Measurements from ENCODE around the gene IFNA21.
"Not testable (repeated sequence)": the region's sequence is repeated elsewhere in the genome, so short reads cannot be mapped to it uniquely, and the experiment has no call there.

The IFNA21 gene

GRCh38 chr9:21205204-21205603 is 38.7 kb upstream of the IFNA21 start:
- H3K79me2 ChIP-seq (ENCODE audit: control insufficient read depth, low read length), result no peaks in the 10 kb centered on the region

GRCh38 chr9:21202105-21202504 is 35.6 kb upstream of the IFNA21 start, which contains the start of gene IFNA7:
TSS of gene IFNA7 (minus strand) at chr9:21202205. CDS start at chr9:21202165, 40 bp downstream.
- not testable (repeated sequence) for H3K9me2 ChIP-seq (replicated peaks; ENCODE audit: control insufficient read depth, low read length); H3F3A ChIP-seq (ENCODE audit: control insufficient read depth, insufficient read depth); H3K9me3 ChIP-seq (ENCODE audit: control insufficient read depth, insufficient read depth, low read length); H3K4me2 ChIP-seq (ENCODE audit: low read length); H4K20me1 ChIP-seq (ENCODE audit: control insufficient read depth, insufficient read depth, low read depth, low read length); H3K79me2 ChIP-seq (ENCODE audit: control insufficient read depth, low read length); H3K27ac ChIP-seq (ENCODE audit: low read depth, low read length); H3K27me3 ChIP-seq (ENCODE audit: control insufficient read depth, low read length); H3K4me1 ChIP-seq (ENCODE audit: control insufficient read depth, low read length); H3K4me3 ChIP-seq (ENCODE audit: low read length); H3K36me3 ChIP-seq (ENCODE audit: control insufficient read depth, low read length)

More at GRCh38 chr9:21205204-21205603, 38.7 kb upstream of the IFNA21 start:
- Histone ChIP-seq H3F3A (ENCODE audit: control insufficient read depth, insufficient read depth) (no peaks in the 10 kb centered on the region), H3K36me3 (ENCODE audit: control insufficient read depth, low read length) (no peaks in the 10 kb centered on the region), H4K20me1 (ENCODE audit: control insufficient read depth, insufficient read depth, low read depth, low read length) (no peaks in the 10 kb centered on the region), H3K9me2 (replicated peaks; ENCODE audit: control insufficient read depth, low read length) (no peaks in the 10 kb centered on the region), H3K27ac (ENCODE audit: low read depth, low read length) (no peak overlapping the region), H3K4me1 (ENCODE audit: control insufficient read depth, low read length) (no peaks in the 10 kb centered on the region), H3K4me3 (ENCODE audit: low read length) (no peak overlapping the region), H3K4me2 (ENCODE audit: low read length) (no peak overlapping the region), H3K27me3 (ENCODE audit: control insufficient read depth, low read length) (no peaks in the 10 kb centered on the region), H3K9me3 (ENCODE audit: control insufficient read depth, insufficient read depth, low read length) (no peaks in the 10 kb centered on the region)
- TF ChIP-seq CTCF (IDR thresholded peaks at IDR 0.05; ENCODE audit: low read depth, low read length, poor library complexity, severe bottlenecking), result no peak
- no peak for TF ChIP-seq EZH2phosphoT487 (IDR thresholded peaks at IDR 0.05; ENCODE audit: borderline replicate concordance, low read length)

GRCh38 chr9:21194867-21195776 is 28.7 kb upstream of the IFNA21 start:
- H3K27me3 ChIP-seq (ENCODE audit: control insufficient read depth, low read length); H3K9me3 ChIP-seq (ENCODE audit: control insufficient read depth, insufficient read depth, low read length); H3K27ac ChIP-seq (ENCODE audit: low read depth, low read length); H3K79me2 ChIP-seq (ENCODE audit: control insufficient read depth, low read length); H4K20me1 ChIP-seq (ENCODE audit: control insufficient read depth, insufficient read depth, low read depth, low read length); H3K36me3 ChIP-seq (ENCODE audit: control insufficient read depth, low read length); H3K4me1 ChIP-seq (ENCODE audit: control insufficient read depth, low read length); H3K4me3 ChIP-seq (ENCODE audit: low read length); H3K9me2 ChIP-seq (replicated peaks; ENCODE audit: control insufficient read depth, low read length); H3F3A ChIP-seq (ENCODE audit: control insufficient read depth, insufficient read depth): not testable (repeated sequence)
- H3K4me2 ChIP-seq (ENCODE audit: low read length), result 0 out of 2 replicates have a peak overlapping the region, but pooled peaks have one; percentile 13
- TF ChIP-seq CTCF (IDR thresholded peaks at IDR 0.05; ENCODE audit: low read depth, low read length, poor library complexity, severe bottlenecking), result peak; percentile 59

- not testable (repeated sequence) for H3K27me3 ChIP-seq (ENCODE audit: control insufficient read depth, low read length); H3K36me3 ChIP-seq (ENCODE audit: control insufficient read depth, low read length); H3K27ac ChIP-seq (ENCODE audit: low read depth, low read length); H3K79me2 ChIP-seq (ENCODE audit: control insufficient read depth, low read length); H3K9me2 ChIP-seq (replicated peaks; ENCODE audit: control insufficient read depth, low read length); H3K4me2 ChIP-seq (ENCODE audit: low read length); H3K9me3 ChIP-seq (ENCODE audit: control insufficient read depth, insufficient read depth, low read length); H4K20me1 ChIP-seq (ENCODE audit: control insufficient read depth, insufficient read depth, low read depth, low read length); H3F3A ChIP-seq (ENCODE audit: control insufficient read depth, insufficient read depth); H3K4me3 ChIP-seq (ENCODE audit: low read length); H3K4me1 ChIP-seq (ENCODE audit: control insufficient read depth, low read length)
Observed at GRCh38 chr9:21187487-21187886, 21.0 kb upstream of the IFNA21 start, which contains the start of gene IFNA4. TSS of gene IFNA4 (minus strand) at chr9:21187587. CDS start at chr9:21187531, 56 bp downstream.

Data from DOHH2 (cell line).